Fibroblast of lung (primary cell): ENCODE results near the gene RGP1.

Experiments used
- CTCF ChIP-seq, 2 donors: IDR thresholded peaks in 1 of 2; conservative IDR thresholded peaks in 1 of 2; 1 replicate in 1 of 2; 2 replicates in 1 of 2; pipeline ENCODE4 v1.5.1; 2011 to 2012; ENCODE audit warnings: low read length in 2 of 2, control low read depth in 1 of 2, inconsistent platforms in 1 of 2, low read depth in 1 of 2, mild to moderate bottlenecking in 1 of 2
- EZH2 ChIP-seq: IDR thresholded peaks from 2 replicates; pipeline ENCODE4 v1.5.1; 2012; ENCODE audit warnings: low read length, control low read depth, mild to moderate bottlenecking; ENCODE audit errors: missing control alignments

DNA sequence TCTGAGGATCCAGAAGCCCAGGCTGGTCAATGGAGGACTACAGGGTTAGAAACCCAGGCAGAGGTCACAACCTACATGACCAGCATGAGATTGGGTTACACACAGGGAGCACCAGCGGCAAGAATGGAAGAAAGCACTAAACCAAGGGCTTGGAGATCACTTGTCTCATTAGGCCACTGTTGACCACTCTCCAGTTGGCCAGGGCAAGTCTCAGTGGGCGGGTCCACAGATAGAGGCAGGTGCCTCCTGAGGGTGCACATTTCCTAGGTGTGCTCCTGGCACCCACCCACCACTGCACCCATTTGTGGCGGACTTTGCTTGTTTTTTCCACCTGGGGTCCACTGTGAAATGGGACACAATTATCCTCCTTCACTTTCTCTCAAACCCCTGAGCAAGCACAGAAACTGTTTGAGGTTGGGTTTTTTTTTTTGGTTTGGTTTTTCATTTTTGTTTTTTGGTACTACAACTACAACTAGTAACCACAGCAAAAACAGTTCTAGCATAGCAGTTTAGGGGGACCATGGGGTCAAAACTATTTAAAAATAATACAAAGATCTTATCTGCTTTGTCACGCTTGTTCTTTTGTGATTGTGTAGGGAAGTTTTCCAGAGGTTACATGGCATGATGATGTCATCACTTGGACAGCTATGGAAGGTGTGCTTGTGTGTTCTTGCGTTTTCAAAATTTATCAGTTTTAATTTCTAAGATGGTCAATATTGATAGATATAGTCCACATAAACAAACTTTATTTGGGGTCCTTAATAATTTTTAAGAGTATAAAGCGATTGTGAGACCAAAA, 48.4 kb downstream of the RGP1 start:
- no peak for TF ChIP-seq EZH2
- TF ChIP-seq CTCF (conservative IDR thresholded peaks at IDR 0.05 in 1 of 2, IDR thresholded peaks at IDR 0.05 in 1 of 2; ENCODE audit: low read depth in 1 of 2, low read length in 2 of 2): no peak
